Mammary epithelial cell (primary cell): ENCODE data around the gene B4GAT1.

Experiments used
- CTCF ChIP-seq, 2 donors: IDR thresholded peaks in 1 of 2; conservative IDR thresholded peaks in 1 of 2; 2 replicates each; pipeline ENCODE4 v1.5.1; 2011 to 2012; ENCODE audit warnings: inconsistent platforms in 2 of 2, low read length in 2 of 2, mild to moderate bottlenecking in 2 of 2, control low read depth in 1 of 2, low read depth in 1 of 2; ENCODE audit not compliant: insufficient read depth in 1 of 2; ENCODE audit errors: extremely low read depth in 1 of 2
- EZH2 ChIP-seq: IDR thresholded peaks from 2 replicates; pipeline ENCODE4 v1.6.1; 2012; ENCODE audit warnings: low read length, inconsistent platforms, borderline replicate concordance

GRCh38 chr11:66317322-66317722, 30.1 kb downstream of the B4GAT1 start:
- TF ChIP-seq EZH2 (no peak), CTCF (conservative IDR thresholded peaks at IDR 0.05 in 1 of 2, IDR thresholded peaks at IDR 0.05 in 1 of 2; ENCODE audit: extremely low read depth in 1 of 2, insufficient read depth in 1 of 2, low read depth in 1 of 2, low read length in 2 of 2) (no peak)
